HepG2 (cell line): ENCODE measurements around the gene MAPK8. TPM values are rescaled to one million over a fixed set of nuclear protein-coding genes. Genes with fewer than 3 reads are reported as not detected.

Source experiments
- ATAC-seq: fragments of 200-7000 bp; cut with Tn5 transposase; 3 replicates; pipeline ENCODE4 v1.9.1; 2020; ENCODE audit warnings: mild to moderate bottlenecking, moderate library complexity
- BruUV-seq: library from RNA; stranded (reverse); fragments of 400-500 nt; replicated peaks from 2 replicates; lab custom pipeline; 2021; lab: Mats Ljungman, UMichigan
- CTCF ChIA-PET: fragments of 300-600 bp; formaldehyde crosslinking; extraction: SDS; loops from one replicate; lab custom pipeline; 2021; ENCODE audit warnings: low total read pairs, inconsistent platforms, low intra/inter-chr PET ratio; lab: Yijun Ruan, JAX
- POLR2A ChIA-PET: fragments of 350-600 bp; sonication (Branson Sonifier 250); formaldehyde crosslinking; loops from one replicate; lab custom pipeline; 2020; ENCODE audit warnings: antibody characterized with exemption, inconsistent platforms; lab: Yijun Ruan, JAX
- DNase-seq: peaks from one replicate; pipeline ENCODE4 v3.0.0-alpha.2; 2015; ENCODE audit warnings: low spot score
- FAIRE-seq: peaks from 3 replicates; lab custom pipeline; 2011; peaks lifted over from hg19 to GRCh38; lab: Jason Lieb, UNC
- H2AFZ ChIP-seq: one replicate; pipeline ENCODE4 v1.6.1; 2011; ENCODE audit warnings: low read length, inconsistent platforms
- H3K27ac ChIP-seq: fragments of 300-600 bp; 3 replicates; pipeline ENCODE4 v1.8.0; 2011; ENCODE audit warnings: mixed run types, mild to moderate bottlenecking, mixed read lengths, low read length, inconsistent platforms; ENCODE audit not compliant: insufficient read depth; ENCODE audit errors: extremely low read length
- H3K27me3 ChIP-seq, 2 experiments: fragments of 200-600 bp in 1 of 2; 2 replicates in 1 of 2; 3 replicates in 1 of 2; pipeline versions ENCODE4 v1.6.0 to v1.8.0; 2011; ENCODE audit warnings: low read length in 2 of 2, mild to moderate bottlenecking in 2 of 2, moderate library complexity in 2 of 2, inconsistent platforms in 1 of 2; ENCODE audit not compliant: insufficient read depth in 2 of 2, control insufficient read depth in 1 of 2
- H3K36me3 ChIP-seq, 2 experiments: fragments of 200-600 bp in 1 of 2; replicated peaks in 1 of 2; 2 replicates in 1 of 2; 3 replicates in 1 of 2; pipeline versions ENCODE4 v1.5.1 to v1.8.0; 2011; ENCODE audit warnings: low read length in 2 of 2, inconsistent platforms in 1 of 2; ENCODE audit not compliant: insufficient read depth in 2 of 2, control insufficient read depth in 1 of 2
- H3K4me1 ChIP-seq: 2 replicates; pipeline ENCODE4 v1.5.1; 2012; ENCODE audit warnings: low read length, inconsistent platforms; ENCODE audit not compliant: insufficient read depth
- H3K4me2 ChIP-seq: 2 replicates; pipeline ENCODE4 v1.6.0; 2011; ENCODE audit warnings: low read depth, low read length, inconsistent platforms
- H3K4me3 ChIP-seq, 3 experiments: fragments of 200-600 bp in 1 of 3; sonication (generic), shearing (Covaris generic) in 1 of 3; replicated peaks in 1 of 3; 2 replicates each; pipeline ENCODE4 v1.5.1; 2011 to 2016; ENCODE audit warnings: low read length in 3 of 3, inconsistent platforms in 2 of 3, low read depth in 2 of 3, mild to moderate bottlenecking in 2 of 3, control low read depth in 1 of 3, mixed read lengths in 1 of 3; ENCODE audit not compliant: insufficient read depth in 1 of 3
- H3K79me2 ChIP-seq: one replicate; pipeline ENCODE4 v1.6.1; 2011; ENCODE audit warnings: low read length, inconsistent platforms; ENCODE audit not compliant: insufficient read depth
- H3K9ac ChIP-seq: 2 replicates; pipeline ENCODE4 v1.6.0; 2011; ENCODE audit warnings: mild to moderate bottlenecking, low read depth, low read length, inconsistent platforms; ENCODE audit not compliant: insufficient read depth
- H3K9me3 ChIP-seq: 2 replicates; pipeline ENCODE4 v1.5.1; 2012; ENCODE audit warnings: mild to moderate bottlenecking, low read length
- H4K20me1 ChIP-seq: 2 replicates; pipeline ENCODE4 v1.6.0; 2011; ENCODE audit warnings: inconsistent platforms, mild to moderate bottlenecking, low read length, moderate library complexity; ENCODE audit not compliant: insufficient read depth
- DPF2 ChIP-seq: sonication (generic); formaldehyde crosslinking; IDR thresholded peaks from 2 replicates; pipeline ENCODE4 v1.4.0; 2020; ENCODE audit warnings: mild to moderate bottlenecking, low read depth, missing genetic modification reagents, borderline replicate concordance
- FLYWCH1 ChIP-seq: sonication (generic); formaldehyde crosslinking; IDR thresholded peaks from 2 replicates; pipeline ENCODE4 v1.8.1; 2023; ENCODE audit warnings: mild to moderate bottlenecking, missing genetic modification reagents
- FOXP4 ChIP-seq: sonication (generic); formaldehyde crosslinking; IDR thresholded peaks from 2 replicates; pipeline ENCODE4 v1.4.0; 2020; ENCODE audit warnings: missing genetic modification reagents
- GMEB1 ChIP-seq: sonication (generic); formaldehyde crosslinking; IDR thresholded peaks from 2 replicates; pipeline ENCODE4 v1.5.1; 2020; ENCODE audit warnings: missing genetic modification reagents, mild to moderate bottlenecking, borderline replicate concordance
- NFE2L2 ChIP-seq: fragments of 150-350 bp; IDR thresholded peaks from 2 replicates; pipeline ENCODE4 v1.6.1; 2014; ENCODE audit warnings: low read length
- PHB2 ChIP-seq: fragments of 450-650 bp; IDR thresholded peaks from 2 replicates; pipeline ENCODE4 v1.6.1; 2018; ENCODE audit not compliant: partially characterized antibody
- POLR2G ChIP-seq: fragments of 200-400 bp; formaldehyde crosslinking; IDR thresholded peaks from 2 replicates; pipeline ENCODE4 v1.6.1; 2018; ENCODE audit warnings: mild to moderate bottlenecking, low read depth, low read length, moderate library complexity
- RAD21 ChIP-seq: fragments of 450-650 bp; formaldehyde crosslinking; IDR thresholded peaks from 2 replicates; pipeline ENCODE4 v1.5.0; 2020; ENCODE audit warnings: mild to moderate bottlenecking
- ZNF331 ChIP-seq: sonication (generic); formaldehyde crosslinking; IDR thresholded peaks from 2 replicates; pipeline ENCODE4 v1.4.0; 2020; ENCODE audit warnings: missing genetic modification reagents
- ZNF580 ChIP-seq: IDR thresholded peaks from 2 replicates; pipeline ENCODE4 v1.6.1; 2016; ENCODE audit warnings: low read depth, borderline replicate concordance
- ZNF598 ChIP-seq: sonication (generic); formaldehyde crosslinking; IDR thresholded peaks from 2 replicates; pipeline ENCODE4 v1.5.1; 2020; ENCODE audit warnings: mild to moderate bottlenecking, missing genetic modification reagents, borderline replicate concordance
- ZNF761 ChIP-seq: sonication (generic); formaldehyde crosslinking; conservative IDR thresholded peaks from 2 replicates; pipeline ENCODE4 v1.4.0; 2020; ENCODE audit warnings: mild to moderate bottlenecking, missing genetic modification reagents
- ZNF772 ChIP-seq: sonication (generic); formaldehyde crosslinking; IDR thresholded peaks from 2 replicates; pipeline ENCODE4 v1.5.0; 2020; ENCODE audit warnings: mild to moderate bottlenecking, missing genetic modification reagents
- ZXDC ChIP-seq: sonication (generic); formaldehyde crosslinking; IDR thresholded peaks from 2 replicates; pipeline ENCODE4 v1.5.0; 2020; ENCODE audit warnings: mild to moderate bottlenecking, missing genetic modification reagents
- in situ Hi-C: cut with HindIII; loops from 2 replicates; pipeline ENCODE4 v1.10.0; 2017; ENCODE audit warnings: low pct_unique_long_range_greater_than_20kb; ENCODE audit not compliant: extremely low pct_ligation_motif_present
- intact Hi-C: fragments of 100-400 bp; cut with micrococcal nuclease; formaldehyde crosslinking; loops from one replicate; pipeline ENCODE4 v1.10.0; 2022; ENCODE audit not compliant: unreplicated experiment
- polyA plus RNA-seq, 8 experiments: library from polyadenylated mRNA; depleted of rRNA in 3 of 8; stranded (reverse) in 7 of 8; unstranded in 1 of 8; fragments of >200 nt; fragmentation: Illumina TruSeq in 4 of 8; extraction: Trizol in 4 of 8; gene quantifications; 2 replicates each; pipeline versions ENCODE4 v1.2.1 to v1.2.3, GENCODE V29; 2011 to 2016; ENCODE audit warnings: low read depth in 4 of 8, missing spikeins in 1 of 8, mixed read lengths in 1 of 8; ENCODE audit not compliant: insufficient read depth in 1 of 8
- total RNA-seq, 5 experiments: library from RNA; depleted of rRNA; stranded (reverse); fragments of >200 nt; fragmentation: Illumina TruSeq; extraction: Trizol; gene quantifications; 2 replicates each; pipeline ENCODE4 v1.2.3, GENCODE V29; 2016; ENCODE audit warnings: low read depth in 1 of 5

Gene MAPK8
- total and polyA plus RNA-seq, 2 of the 13 experiments (the other 11 are each of a cell fraction or from before 2014, with no cell fraction given) = 41.6 to 47.3 TPM

- FAIRE-seq (no peak), ATAC-seq (no peak), DNase-seq (no peak)
- POLR2A ChIA-PET = no interaction called here
- CTCF ChIA-PET = no interaction called here
- no peak overlapping the region for H3K4me3 ChIP-seq
- H3K9me3 ChIP-seq = no peaks in the 10 kb centered on the region
- BruUV-seq = no TSS peak
- in situ Hi-C loops (no loop called here), intact Hi-C loops (loop anchor here (1.0 kb wide), 1 partner anchor 40 kb away; no protein-coding TSS in a partner anchor)
- H2AFZ ChIP-seq = no peak overlapping the region
- no peaks in the 10 kb centered on the region for H3K36me3 ChIP-seq
- peaks cover 10% of the 10 kb centered on the region for H3K4me1 ChIP-seq
- no peaks in the 10 kb centered on the region for H4K20me1 ChIP-seq
- no peak overlapping the region for H3K27ac ChIP-seq
- H3K27me3 ChIP-seq = peaks cover 0 to 4% of the 10 kb centered on the region in 2 experiments; a peak in 1 of 5 replicates
- H3K79me2 ChIP-seq = no peaks in the 10 kb centered on the region
- no peak overlapping the region for H3K4me2 ChIP-seq
- H3K9ac ChIP-seq = no peak overlapping the region
- no peak for TF ChIP-seq ZNF772 (CRISPR knock-in tag)
- TF ChIP-seq PHB2 = no peak
- no peak for TF ChIP-seq ZNF580
- TF ChIP-seq NFE2L2 = no peak
- TF ChIP-seq POLR2G = no peak
- TF ChIP-seq DPF2 (CRISPR knock-in tag) = no peak
- no peak for TF ChIP-seq FLYWCH1 (CRISPR knock-in tag)
- TF ChIP-seq ZNF598 (CRISPR knock-in tag) = no peak
- no peak for TF ChIP-seq ZXDC (CRISPR knock-in tag)
- no peak for TF ChIP-seq ZNF761 (CRISPR knock-in tag)
- TF ChIP-seq FOXP4 (CRISPR knock-in tag) = no peak
- no peak for TF ChIP-seq ZNF331
- no peak for TF ChIP-seq RAD21 (CRISPR knock-in tag)
- TF ChIP-seq GMEB1 = no peak
Observed at GRCh38 chr10:48485711-48486110, 179.2 kb downstream of the MAPK8 start.
